Measurements from ENCODE around the gene TRMT10C. TPM values are rescaled to one million over a fixed set of nuclear protein-coding genes. Genes with fewer than 3 reads are reported as not detected.
"Not testable (repeated sequence)": the region's sequence is repeated elsewhere in the genome, so short reads cannot be mapped to it uniquely, and the experiment has no call there.

TRMT10C gene
- total RNA-seq, 2 experiments from 2014 or later = 22.8 to 23.9 TPM

DNA sequence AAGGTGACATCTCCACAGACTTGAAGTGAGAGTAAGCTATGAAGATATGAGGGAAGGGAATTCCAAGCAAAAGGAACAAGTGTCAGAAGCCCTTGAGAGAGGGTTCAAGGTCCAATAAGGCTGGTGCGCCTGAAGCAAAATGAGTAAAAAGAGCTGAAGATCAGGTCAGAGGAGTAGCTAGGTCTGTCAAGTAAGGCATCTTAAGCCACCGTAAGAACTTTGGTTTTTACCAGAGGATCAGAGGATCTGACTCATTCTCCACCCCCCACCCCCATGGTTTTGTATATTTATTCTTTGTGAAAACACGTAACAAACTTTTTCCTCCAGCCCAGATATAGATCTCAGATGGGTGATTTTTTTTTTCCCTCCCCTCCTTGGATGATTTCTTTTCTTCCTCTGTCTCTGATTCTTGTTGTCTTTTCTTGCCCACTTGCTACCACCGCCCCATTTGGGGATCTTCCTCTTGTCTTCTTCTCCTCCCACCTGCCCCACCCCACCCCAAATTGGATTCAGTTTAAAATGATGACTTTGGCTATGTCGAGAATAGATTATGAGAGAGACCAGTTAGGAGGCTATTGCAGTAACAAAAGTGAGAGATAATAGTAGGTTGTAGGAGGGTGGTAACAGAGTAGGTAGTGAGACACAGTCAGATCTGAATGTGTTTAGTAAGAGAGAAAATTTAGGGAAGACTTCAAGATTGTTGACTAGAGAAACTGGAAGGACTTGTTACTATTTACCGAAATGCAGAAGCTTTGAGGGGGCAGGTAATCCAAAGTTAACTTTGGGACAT lies 6.1 kb downstream of the TRMT10C start:
- ATAC-seq (ENCODE audit: low read depth) = no peak
- Mint-ChIP-seq H3K4me3 (no peak overlapping the region), H3K4me1 (peaks cover 47% of the 10 kb centered on the region), H3K27ac (no peak overlapping the region), H3K36me3 (peaks cover 35% of the 10 kb centered on the region), H3K9me3 (no peaks in the 10 kb centered on the region), H3K27me3 (no peaks in the 10 kb centered on the region)
- POLR2A ChIA-PET = interaction anchor here (1.5 kb wide), 1 partner anchor 49 kb away, joined by 3 read pairs; no protein-coding TSS in a partner anchor
- no peak for DNase-seq

DNA sequence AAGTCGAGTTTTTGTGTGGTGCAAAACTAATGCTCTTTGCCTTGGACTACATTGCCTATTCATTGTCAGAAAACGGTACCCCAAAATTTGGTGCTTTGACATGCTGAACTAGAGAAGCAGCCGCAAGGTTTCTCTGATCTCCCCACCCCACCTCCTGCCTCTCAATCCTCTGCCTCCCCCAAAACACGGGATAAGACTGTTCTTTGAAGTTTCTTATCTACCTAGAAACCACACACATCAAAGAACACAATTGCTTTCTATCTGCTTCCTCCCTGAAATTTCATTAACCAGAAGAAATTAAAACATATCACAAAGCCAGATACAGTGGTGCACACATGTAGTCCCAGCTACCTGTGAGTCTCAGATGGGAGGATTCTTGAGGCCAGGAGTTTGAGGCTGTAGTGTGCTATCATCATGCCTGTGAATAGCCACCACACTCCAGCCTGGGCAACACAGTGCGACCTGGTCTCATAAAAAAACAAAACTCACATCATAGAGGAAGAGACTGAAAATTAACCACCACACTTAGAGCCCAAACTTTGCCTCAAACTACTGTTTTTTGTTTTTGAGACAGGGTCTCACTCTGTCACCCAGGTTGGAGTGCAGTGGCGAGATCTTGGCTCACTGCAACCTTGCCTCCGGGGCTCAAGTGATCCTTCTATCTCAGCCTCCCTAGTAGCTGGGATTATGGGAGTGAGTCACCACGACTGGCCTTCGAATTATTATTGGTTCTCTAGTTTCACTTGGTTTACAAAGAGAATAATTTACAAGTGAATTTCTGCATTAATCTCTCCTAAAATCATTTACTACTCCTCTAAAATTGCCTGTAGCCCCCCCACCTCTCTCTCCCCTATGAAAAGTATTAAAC lies 9.6 kb downstream of the TRMT10C start:
- Mint-ChIP-seq H3K9me3 (no peaks in the 10 kb centered on the region), H3K36me3 (peaks cover 25% of the 10 kb centered on the region), H3K27ac (peak overlapping the region; percentile 84), H3K4me1 (peaks cover 45% of the 10 kb centered on the region), H3K4me3 (peak overlapping the region; percentile 72), H3K27me3 (no peaks in the 10 kb centered on the region)
- POLR2A ChIA-PET = interaction anchor here (0.6 to 3.8 kb wide), 5 partner anchors 9 to 268 kb away, joined by 3 to 39 read pairs (median 4); partner anchors contain the start of genes RPL24 and TRMT10C
- no peak for ATAC-seq (ENCODE audit: low read depth)
- no peak for DNase-seq

DNA sequence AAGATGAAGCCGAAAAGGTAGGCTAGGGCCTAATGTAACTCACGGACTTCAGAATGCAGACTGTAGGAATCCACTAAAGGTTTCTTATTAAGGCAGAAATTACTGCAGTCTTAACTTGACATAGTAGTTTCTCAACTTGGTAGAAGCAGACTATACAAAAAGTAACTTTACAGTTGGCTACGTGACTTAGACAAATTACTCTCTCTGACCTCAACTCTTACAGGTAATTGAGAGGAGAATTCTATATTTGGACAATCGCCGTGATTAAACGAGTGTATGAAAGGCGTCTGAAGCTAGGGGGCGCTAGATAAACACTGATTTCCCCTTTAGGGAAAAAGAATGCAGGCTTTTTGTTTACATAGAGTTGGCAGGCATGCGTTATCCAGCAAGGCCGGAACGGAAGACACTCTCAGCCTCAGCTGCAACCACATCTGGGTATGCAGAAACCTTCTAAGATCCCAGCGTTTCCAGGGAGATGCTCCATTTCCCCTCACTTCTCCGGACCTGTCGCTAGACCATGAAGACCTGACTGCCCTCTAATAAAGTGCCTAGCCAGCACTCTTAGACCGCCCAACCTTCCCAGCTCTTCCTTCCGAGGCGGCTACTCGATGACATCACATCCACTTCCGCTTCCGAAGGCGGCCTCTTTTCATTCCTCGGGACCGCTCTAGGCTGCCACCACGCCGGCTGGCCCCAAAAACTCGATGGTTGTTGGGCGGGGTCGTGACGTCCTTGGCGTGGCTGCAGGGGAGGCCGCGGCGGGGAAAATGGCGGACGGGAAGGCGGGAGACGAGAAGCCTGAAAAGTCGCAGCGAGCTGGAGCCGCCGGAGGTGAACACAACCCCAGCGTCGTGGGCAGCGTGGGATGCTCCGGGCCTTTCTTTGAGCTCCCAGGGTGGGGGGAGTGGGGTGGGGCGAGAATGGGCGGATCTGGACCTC lies 12.1 kb downstream of the TRMT10C start, which contains the start of gene PCNP:
Gene PCNP (plus strand): TSS at position 732 of the 939 bp plus-strand sequence. CDS start 36 bp downstream, at position 768.
- peak; percentile 98 for DNase-seq

DNA sequence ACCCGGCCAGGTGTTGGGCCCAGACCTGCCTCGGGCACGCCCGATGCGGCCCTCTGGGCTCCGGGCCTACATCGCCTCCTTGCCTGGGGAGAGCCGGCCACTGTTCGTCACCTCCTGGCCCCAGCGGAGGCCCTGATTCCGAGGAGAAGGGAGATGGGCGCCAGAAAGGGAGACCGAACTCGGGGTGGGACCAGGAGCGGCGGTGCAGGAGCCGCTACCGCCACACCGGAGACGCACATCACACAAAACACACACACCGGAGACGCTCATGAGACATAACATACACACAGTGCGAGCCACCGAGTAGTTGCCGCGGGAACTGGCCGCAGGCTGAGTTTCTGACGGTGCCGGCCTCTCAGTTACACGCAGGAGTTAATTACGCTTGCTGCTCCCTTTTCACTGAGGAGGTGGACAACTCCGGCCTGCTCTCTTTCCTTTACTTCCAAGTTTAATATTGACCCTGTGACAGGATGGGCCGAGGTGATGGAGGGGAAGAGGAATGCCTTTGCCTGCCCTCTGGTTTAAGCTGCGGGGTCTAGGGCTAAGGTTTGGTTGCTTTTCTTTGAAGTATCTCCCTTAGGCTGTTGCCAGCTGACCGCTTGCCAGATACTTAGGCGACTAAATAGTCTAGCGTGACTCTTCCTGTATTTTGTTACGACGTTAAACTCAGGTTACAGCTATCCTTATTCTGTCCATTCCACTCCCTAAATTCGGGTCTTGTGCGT lies 12.9 kb downstream of the TRMT10C start:
- Mint-ChIP-seq H3K27me3 (no peaks in the 10 kb centered on the region), H3K27ac (peak overlapping the region; percentile 99), H3K36me3 (peaks cover 23% of the 10 kb centered on the region)

More for the DNA sequence above, 12.1 kb downstream of the TRMT10C start, which contains the start of gene PCNP:
- POLR2A ChIA-PET = interaction anchor here (0.6 to 3.8 kb wide), 18 partner anchors 12 to 863 kb away, joined by 3 to 39 read pairs (median 5); partner anchors contain the start of genes CEP97, RPL24, SENP7 and TRMT10C
- H3K36me3 Mint-ChIP-seq = peaks cover 21% of the 10 kb centered on the region
- H3K27me3 Mint-ChIP-seq = no peaks in the 10 kb centered on the region
- H3K4me3 Mint-ChIP-seq = peak within 1 kb of the TSS; percentile 98
- peak within 1 kb of the TSS; percentile 99 for H3K27ac Mint-ChIP-seq
- H3K9me3 Mint-ChIP-seq = no peaks in the 10 kb centered on the region
- ATAC-seq (ENCODE audit: low read depth) = peak; percentile 78
- H3K4me1 Mint-ChIP-seq = peaks cover 43% of the 10 kb centered on the region

DNA sequence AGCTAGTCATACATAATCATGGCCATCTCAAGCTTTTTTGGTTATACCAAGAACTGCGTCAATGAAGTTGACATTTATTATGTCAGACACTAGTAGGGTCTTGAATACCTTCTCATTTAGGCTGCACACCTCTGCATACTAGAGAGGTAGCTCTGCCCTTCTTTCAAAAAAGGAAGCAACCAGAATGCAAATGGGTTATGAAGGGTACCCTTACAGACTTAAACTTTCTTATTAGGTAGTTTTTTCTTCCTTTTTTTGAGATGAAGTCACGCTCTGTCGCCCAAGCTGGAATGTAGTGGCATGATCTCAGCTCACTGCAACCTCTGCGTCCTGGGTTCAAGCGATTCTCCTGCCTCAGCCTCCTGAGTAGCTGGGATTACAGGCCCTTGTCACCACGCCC lies 15.6 kb downstream of the TRMT10C start:
- no peak overlapping the region for H3K27ac Mint-ChIP-seq
- no peaks in the 10 kb centered on the region for H3K9me3 Mint-ChIP-seq
- H3K4me1 Mint-ChIP-seq = peaks cover 30% of the 10 kb centered on the region
- DNase-seq (no peak), ATAC-seq (ENCODE audit: low read depth) (no peak)
- H3K27me3 Mint-ChIP-seq = no peaks in the 10 kb centered on the region
- H3K4me3 Mint-ChIP-seq = no peak overlapping the region
- H3K36me3 Mint-ChIP-seq = peaks cover 30% of the 10 kb centered on the region
- POLR2A ChIA-PET = no interaction called here

More for the DNA sequence above, 12.9 kb downstream of the TRMT10C start:
- Mint-ChIP-seq H3K4me1 (peaks cover 47% of the 10 kb centered on the region), H3K9me3 (no peaks in the 10 kb centered on the region), H3K4me3 (peak overlapping the region; percentile 98)
- POLR2A ChIA-PET = interaction anchor here (0.5 to 3.8 kb wide), 16 partner anchors 13 to 864 kb away, joined by 3 to 39 read pairs (median 5); partner anchors contain the start of genes CEP97, RPL24, SENP7 and TRMT10C
- DNase-seq (peak; percentile 76), ATAC-seq (ENCODE audit: low read depth) (peak; percentile 60)

DNA sequence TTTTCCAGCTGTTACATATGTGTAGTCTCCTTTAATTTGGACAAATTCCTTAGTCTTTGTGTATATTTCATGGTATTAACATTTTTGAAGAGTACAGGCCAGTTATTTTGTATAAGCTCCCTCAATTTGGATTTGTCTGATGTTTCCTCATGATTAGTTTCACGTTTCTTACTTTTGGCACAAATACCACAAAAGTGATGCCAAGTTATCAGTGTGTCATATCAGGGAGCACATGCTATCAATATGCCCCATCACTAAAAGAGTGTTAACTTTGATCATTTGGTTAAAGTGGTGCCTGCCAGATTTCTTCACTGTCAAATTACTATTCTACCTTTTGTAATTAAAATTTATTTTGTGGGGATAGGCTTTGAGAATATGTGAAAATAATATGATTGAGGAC lies 26.9 kb downstream of the TRMT10C start:
- H3K4me1 Mint-ChIP-seq = peaks cover 4% of the 10 kb centered on the region
- H3K9me3 Mint-ChIP-seq = no peaks in the 10 kb centered on the region
- POLR2A ChIA-PET = no interaction called here
- H3K27ac Mint-ChIP-seq = no peak overlapping the region
- H3K36me3 Mint-ChIP-seq = peaks cover 40% of the 10 kb centered on the region
- no peaks in the 10 kb centered on the region for H3K27me3 Mint-ChIP-seq
- DNase-seq (no peak), ATAC-seq (ENCODE audit: low read depth) (no peak)
- no peak overlapping the region for H3K4me3 Mint-ChIP-seq

DNA sequence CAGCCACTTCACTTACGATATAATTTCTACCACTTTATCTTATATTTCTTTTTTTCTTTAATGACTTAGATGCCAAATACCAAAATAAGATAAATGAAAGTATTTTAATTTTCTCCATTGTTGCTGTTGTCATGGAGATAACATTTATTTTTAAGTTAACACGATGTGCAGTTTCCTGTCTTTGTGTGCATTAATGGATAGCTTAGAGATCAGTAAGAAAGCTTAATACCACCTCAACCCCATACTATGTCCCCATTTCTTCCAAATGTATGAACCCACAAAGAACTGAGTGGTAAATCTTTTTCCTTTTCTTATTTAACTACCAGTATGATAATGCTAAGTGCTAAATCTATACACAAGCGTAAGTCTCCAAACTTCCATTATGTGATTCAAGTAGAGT lies 29.4 kb downstream of the TRMT10C start:
- no peak for ATAC-seq (ENCODE audit: low read depth)
- POLR2A ChIA-PET = interaction anchor here (0.7 kb wide), 1 partner anchor 100 kb away, joined by 4 read pairs; no protein-coding TSS in a partner anchor
- H3K9me3 Mint-ChIP-seq = no peaks in the 10 kb centered on the region
- peaks cover 36% of the 10 kb centered on the region for H3K36me3 Mint-ChIP-seq
- H3K27me3 Mint-ChIP-seq = no peaks in the 10 kb centered on the region
- DNase-seq = no peak
- H3K27ac Mint-ChIP-seq = no peak overlapping the region
- peaks cover 2% of the 10 kb centered on the region for H3K4me1 Mint-ChIP-seq
- no peak overlapping the region for H3K4me3 Mint-ChIP-seq

DNA sequence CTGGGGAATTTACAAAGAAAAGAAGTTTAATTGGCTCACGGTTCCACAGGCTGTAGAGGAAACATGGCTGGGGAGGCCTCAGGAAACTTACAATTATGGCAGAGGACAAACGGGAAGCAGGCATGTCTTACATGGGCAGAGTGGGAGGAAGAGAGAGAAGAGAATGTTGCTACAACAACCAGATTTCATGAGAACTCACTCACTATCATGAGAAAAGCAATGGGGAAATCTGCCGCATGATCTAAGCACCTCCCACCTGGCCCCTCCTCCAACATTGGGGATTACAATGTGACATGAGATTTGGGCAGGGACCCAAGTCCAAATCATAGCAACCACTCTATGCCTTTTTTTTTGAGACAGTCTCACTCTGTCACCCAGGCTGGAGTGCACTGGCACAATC lies 41.1 kb downstream of the TRMT10C start:
- no peak for DNase-seq
- H3K9me3 Mint-ChIP-seq = peaks cover 2% of the 10 kb centered on the region

DNA sequence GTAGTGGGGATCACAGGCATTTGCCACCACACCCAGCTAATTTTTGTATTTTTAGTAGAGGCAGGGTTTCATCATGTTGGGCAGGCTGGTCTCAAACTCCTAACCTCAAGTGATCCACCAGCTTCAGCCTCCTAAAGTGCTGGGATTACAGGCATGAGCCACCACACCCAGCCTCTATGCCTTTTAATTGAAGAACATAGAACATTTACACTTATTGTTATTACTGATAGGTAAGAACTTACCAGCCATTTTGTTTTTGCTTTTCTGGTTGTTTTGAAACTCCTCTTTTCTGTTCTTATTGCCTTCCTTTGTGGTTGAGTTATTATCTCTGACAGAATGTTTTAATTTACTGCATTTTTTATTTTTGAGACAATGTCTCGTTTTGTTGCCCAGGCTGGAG lies 41.5 kb downstream of the TRMT10C start:
- H3K27ac Mint-ChIP-seq = no peak overlapping the region
- no peak overlapping the region for H3K4me3 Mint-ChIP-seq
- H3K9me3 Mint-ChIP-seq = peaks cover 2% of the 10 kb centered on the region
- no peaks in the 10 kb centered on the region for H3K4me1 Mint-ChIP-seq
- POLR2A ChIA-PET = no interaction called here
- no peaks in the 10 kb centered on the region for H3K27me3 Mint-ChIP-seq
- no peak for DNase-seq
- ATAC-seq (ENCODE audit: low read depth) = no peak
- peaks cover 18% of the 10 kb centered on the region for H3K36me3 Mint-ChIP-seq

More for the DNA sequence above, 41.1 kb downstream of the TRMT10C start:
- H3K36me3 Mint-ChIP-seq = peaks cover 18% of the 10 kb centered on the region
- H3K4me3 Mint-ChIP-seq = no peak overlapping the region
- H3K4me1 Mint-ChIP-seq = no peaks in the 10 kb centered on the region
- POLR2A ChIA-PET = no interaction called here
- no peaks in the 10 kb centered on the region for H3K27me3 Mint-ChIP-seq
- no peak for ATAC-seq (ENCODE audit: low read depth)
- no peak overlapping the region for H3K27ac Mint-ChIP-seq

DNA sequence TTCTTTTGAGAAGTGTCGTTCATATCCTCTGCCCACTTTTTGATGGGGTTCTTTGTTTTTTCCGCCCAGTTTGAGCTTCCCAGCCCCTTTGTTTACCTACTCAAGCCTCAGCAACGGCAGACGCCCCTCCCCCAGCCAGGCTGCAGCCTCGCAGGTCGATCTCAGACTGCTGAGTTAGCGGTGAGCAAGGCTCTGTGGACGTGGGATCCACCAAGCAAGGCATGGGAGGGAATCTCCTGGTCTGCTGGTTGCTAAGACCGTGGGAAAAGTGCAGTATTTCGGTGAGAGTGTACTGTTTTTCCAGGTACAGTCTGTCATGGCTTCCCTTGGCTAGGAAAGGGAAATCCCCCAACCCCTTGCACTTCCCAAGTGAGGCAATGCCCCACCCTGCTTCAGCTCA lies 43.7 kb downstream of the TRMT10C start:
- H3K4me1 Mint-ChIP-seq, POLR2A ChIA-PET: not testable (repeated sequence)

DNA sequence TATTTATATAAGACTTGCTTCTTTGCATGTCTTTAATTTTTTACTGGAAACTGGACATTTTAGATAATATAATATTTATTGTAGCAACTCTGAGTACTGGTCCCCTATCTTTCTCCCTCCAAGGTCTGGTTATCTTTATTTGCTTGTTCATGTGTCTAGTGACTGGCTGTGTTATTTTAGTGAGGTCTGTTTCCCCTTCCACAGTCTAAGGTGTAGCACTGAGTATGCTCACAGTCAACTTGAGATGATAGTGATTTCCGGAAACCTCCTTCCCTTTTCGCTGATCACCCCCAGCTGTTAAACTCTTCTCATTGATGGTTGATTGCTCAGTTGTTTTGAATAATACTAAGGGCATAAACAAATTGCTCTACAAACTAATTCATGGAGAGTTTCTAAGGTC lies 49.4 kb downstream of the TRMT10C start:
- Mint-ChIP-seq H3K4me3 (no peak overlapping the region), H3K36me3 (no peaks in the 10 kb centered on the region), H3K4me1 (no peaks in the 10 kb centered on the region), H3K9me3 (no peaks in the 10 kb centered on the region), H3K27ac (no peak overlapping the region), H3K27me3 (no peaks in the 10 kb centered on the region)
- POLR2A ChIA-PET = no interaction called here
- ATAC-seq (ENCODE audit: low read depth) (no peak), DNase-seq (no peak)

More for the DNA sequence above, 43.7 kb downstream of the TRMT10C start:
- H3K27me3 Mint-ChIP-seq; ATAC-seq (ENCODE audit: low read depth); H3K9me3 Mint-ChIP-seq; H3K4me3 Mint-ChIP-seq; H3K27ac Mint-ChIP-seq; DNase-seq: not testable (repeated sequence)
- H3K36me3 Mint-ChIP-seq = peaks cover 16% of the 10 kb centered on the region

DNA sequence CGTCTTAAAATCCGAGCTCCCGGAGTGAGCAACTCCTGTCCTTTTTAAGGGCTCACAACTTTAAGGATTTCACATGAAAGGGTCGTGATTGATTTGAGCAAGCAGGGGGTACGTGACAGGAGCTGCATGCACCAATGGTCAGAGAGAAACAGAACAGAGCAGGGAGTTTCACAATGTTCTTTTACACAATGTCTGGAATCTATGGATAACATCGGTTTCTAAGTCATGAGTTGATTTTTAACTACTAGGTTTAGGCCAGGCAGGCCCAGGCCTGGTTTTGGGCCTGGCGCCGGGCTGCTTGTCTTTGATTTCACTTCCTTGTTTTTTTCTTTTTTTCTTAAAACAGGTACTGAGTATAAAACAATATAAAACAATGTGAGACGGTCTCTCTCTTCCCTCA lies 51.3 kb downstream of the TRMT10C start:
- H3K4me1 Mint-ChIP-seq; H3K9me3 Mint-ChIP-seq; POLR2A ChIA-PET; H3K27me3 Mint-ChIP-seq; H3K36me3 Mint-ChIP-seq; H3K4me3 Mint-ChIP-seq; ATAC-seq (ENCODE audit: low read depth); H3K27ac Mint-ChIP-seq; DNase-seq: not testable (repeated sequence)
